Body of pancreas (tissue), 4 donors: ENCODE results near the gene ADGRB3. TPM values are rescaled to one million over a fixed set of nuclear protein-coding genes. Genes with fewer than 3 reads are reported as not detected.

ENCODE experiments used
- ATAC-seq: fragments of 150-250 bp; one replicate; pipeline ENCODE4 v1.9.1; 2016
- DNase-seq, 4 donors: peaks; one replicate each; pipeline ENCODE4 v3.0.0-alpha.2; 2019
- H3K27ac ChIP-seq, 4 donors: fragments of 200-600 bp; sonication (generic); 1 replicate in 3 of 4; 2 replicates in 1 of 4; pipeline versions ENCODE4 v1.5.1 to v1.6.1; 2016 to 2019; ENCODE audit warnings: mild to moderate bottlenecking in 1 of 4, mixed read lengths in 1 of 4, moderate library complexity in 1 of 4
- H3K27me3 ChIP-seq, 2 donors: fragments of 200-600 bp; sonication (generic); one replicate each; pipeline ENCODE4 v1.6.0; 2016; ENCODE audit warnings: mild to moderate bottlenecking in 1 of 2
- H3K36me3 ChIP-seq, 2 donors: fragments of 200-600 bp; sonication (generic); replicated peaks in 1 of 2; 2 replicates each; pipeline ENCODE4 v1.5.1; 2016; ENCODE audit warnings: low read depth in 2 of 2; ENCODE audit not compliant: insufficient read depth in 1 of 2
- H3K4me1 ChIP-seq: fragments of 200-600 bp; sonication (generic); one replicate; pipeline ENCODE4 v1.6.0; 2016
- H3K4me3 ChIP-seq, 2 donors: fragments of 200-600 bp; sonication (generic); 1 replicate in 1 of 2; 2 replicates in 1 of 2; pipeline ENCODE4 v1.5.1; 2016 to 2019
- H3K9me3 ChIP-seq, 3 donors: fragments of 200-600 bp; sonication (generic); 1 replicate in 2 of 3; 2 replicates in 1 of 3; pipeline ENCODE4 v1.5.1; 2016
- POLR2A ChIP-seq, 3 donors: fragments of 450-650 bp; IDR thresholded peaks; one replicate each; pipeline ENCODE4 v1.6.1; 2016; ENCODE audit warnings: antibody characterized with exemption in 3 of 3, mild to moderate bottlenecking in 2 of 3
- WGBS, 2 donors: methylation state at CpG; one replicate each; pipeline ENCODE4 v1.1.5; 2017; 5-methylcytosine and 5-hydroxymethylcytosine counted together
- intact Hi-C: fragments of 100-400 bp; cut with DNase I; formaldehyde crosslinking; loops from one replicate; pipeline ENCODE4 v1.15.1; 2023
- total RNA-seq, 2 donors: library from RNA; depleted of rRNA; stranded (reverse); fragments of >200 nt; gene quantifications; one replicate each; pipeline ENCODE4 v1.1.0, GENCODE V29; 2016
- TF ChIP-seq, protein P1 (sequence below), 7 experiments: fragments of 450-650 bp in 4 of 7; fragments of 200-600 bp in 3 of 7; sonication (generic) in 3 of 7; IDR thresholded peaks; one replicate each; pipeline ENCODE4 v1.5.1; 2016 to 2019; ENCODE audit warnings: antibody characterized with exemption in 7 of 7

Gene ADGRB3
- total RNA-seq, 2 donors from 2014 or later, result under 0.01 to 1.3 TPM

DNA sequence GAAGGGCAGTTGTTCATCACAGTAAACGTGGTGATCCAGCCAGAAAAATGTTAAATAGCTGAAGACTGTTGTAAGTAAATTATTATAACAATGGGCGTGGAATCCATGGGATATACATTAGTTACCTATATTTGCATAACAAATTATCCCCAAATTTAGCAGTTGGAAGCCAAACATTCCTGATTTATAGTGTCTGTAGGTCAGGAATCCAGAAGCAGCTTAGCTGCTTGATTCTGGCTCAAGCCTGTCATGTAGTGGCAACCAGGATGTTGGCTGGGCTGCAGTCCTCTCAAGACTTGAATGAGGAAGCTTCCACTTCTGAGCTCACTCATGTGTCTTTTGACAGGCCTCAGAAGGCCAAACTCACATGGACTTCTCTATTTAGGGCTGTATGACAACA is 6.9 kb upstream of the ADGRB3 start:
- intact Hi-C loops, result no loop called here

DNA sequence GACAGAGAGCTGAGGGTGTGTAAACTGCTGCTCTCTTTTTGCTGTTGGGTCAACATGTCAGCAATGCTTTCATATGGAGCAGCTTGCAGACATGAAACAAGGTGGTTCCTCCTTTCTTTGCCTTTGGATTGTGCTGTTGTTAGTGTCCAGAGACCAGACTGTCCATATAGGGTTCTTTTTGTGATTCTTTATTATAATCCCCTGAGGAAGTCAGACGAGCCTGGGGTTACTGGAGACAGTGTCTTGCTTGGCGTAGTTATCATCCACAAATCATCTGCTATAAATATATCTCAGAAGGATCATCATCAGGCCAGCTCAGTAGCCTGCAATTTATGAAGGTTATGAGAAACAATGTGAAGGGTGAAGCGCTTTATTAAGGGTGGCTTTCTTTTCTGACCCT is 2.3 kb upstream of the ADGRB3 start:
- WGBS, 2 donors, result 51 to 57% methylated on average over 3 of the region's 3 CpGs
- intact Hi-C loops, result no loop called here

More for the DNA sequence above, 6.9 kb upstream of the ADGRB3 start:
- H3K9me3 ChIP-seq, result no peaks in the 10 kb centered on the region
- no peak overlapping the region for H3K4me3 ChIP-seq
- DNase-seq (no peak), ATAC-seq (no peak)
- no peaks in the 10 kb centered on the region for H3K36me3 ChIP-seq
- no peak overlapping the region for H3K27ac ChIP-seq
- H3K27me3 ChIP-seq, result no peaks in the 10 kb centered on the region
- TF ChIP-seq, protein P1, sequence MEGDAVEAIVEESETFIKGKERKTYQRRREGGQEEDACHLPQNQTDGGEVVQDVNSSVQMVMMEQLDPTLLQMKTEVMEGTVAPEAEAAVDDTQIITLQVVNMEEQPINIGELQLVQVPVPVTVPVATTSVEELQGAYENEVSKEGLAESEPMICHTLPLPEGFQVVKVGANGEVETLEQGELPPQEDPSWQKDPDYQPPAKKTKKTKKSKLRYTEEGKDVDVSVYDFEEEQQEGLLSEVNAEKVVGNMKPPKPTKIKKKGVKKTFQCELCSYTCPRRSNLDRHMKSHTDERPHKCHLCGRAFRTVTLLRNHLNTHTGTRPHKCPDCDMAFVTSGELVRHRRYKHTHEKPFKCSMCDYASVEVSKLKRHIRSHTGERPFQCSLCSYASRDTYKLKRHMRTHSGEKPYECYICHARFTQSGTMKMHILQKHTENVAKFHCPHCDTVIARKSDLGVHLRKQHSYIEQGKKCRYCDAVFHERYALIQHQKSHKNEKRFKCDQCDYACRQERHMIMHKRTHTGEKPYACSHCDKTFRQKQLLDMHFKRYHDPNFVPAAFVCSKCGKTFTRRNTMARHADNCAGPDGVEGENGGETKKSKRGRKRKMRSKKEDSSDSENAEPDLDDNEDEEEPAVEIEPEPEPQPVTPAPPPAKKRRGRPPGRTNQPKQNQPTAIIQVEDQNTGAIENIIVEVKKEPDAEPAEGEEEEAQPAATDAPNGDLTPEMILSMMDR (IDR thresholded peaks at IDR 0.05), result no peak
- no peak for TF ChIP-seq POLR2A (IDR thresholded peaks at IDR 0.05)
- WGBS, 2 donors, result 41 to 54% methylated on average over 2 of the region's 2 CpGs
- no peaks in the 10 kb centered on the region for H3K4me1 ChIP-seq

DNA sequence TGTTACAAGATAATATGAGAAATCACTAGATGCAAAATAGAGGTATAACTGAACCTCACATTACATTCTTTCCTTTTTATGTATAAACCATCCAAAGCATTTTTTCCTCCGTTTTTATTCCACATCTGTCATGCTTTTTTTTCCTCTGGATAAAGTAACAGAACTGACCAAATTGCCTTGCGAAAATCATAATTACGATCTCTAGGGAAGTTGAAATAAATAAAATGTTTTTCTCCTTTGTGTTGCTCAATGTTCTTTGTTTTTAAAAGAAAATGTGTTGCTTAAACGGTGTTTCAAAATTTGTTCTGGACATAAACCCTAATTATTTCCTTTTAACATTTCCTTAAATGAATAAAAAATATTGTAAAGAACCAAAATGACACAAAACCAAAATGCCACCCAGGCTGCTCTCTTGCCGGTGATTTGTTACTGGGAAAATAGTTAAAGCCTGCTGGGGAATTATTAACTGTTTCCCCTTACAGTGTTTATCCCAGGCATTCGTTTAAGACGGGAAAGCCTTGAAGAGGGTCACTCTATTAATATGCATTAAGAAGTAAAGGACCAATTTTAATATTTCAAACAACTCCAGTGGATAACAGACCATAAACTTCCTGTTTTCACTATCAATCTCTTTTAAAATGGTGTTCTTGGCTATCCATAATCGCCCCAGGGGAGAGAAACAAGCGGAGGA is 1.7 kb upstream of the ADGRB3 start:
- Histone ChIP-seq H3K4me3 (no peak overlapping the region), H3K27ac (no peak overlapping the region), H3K27me3 (peaks cover 0 to 27% of the 10 kb centered on the region in 2 donors), H3K4me1 (peaks cover 17% of the 10 kb centered on the region), H3K9me3 (no peaks in the 10 kb centered on the region), H3K36me3 (no peaks in the 10 kb centered on the region)
- ATAC-seq, result no peak
- intact Hi-C loops, result no loop called here
- DNase-seq, result no peak
- 24 to 30% methylated on average over 9 of the region's 9 CpGs for WGBS, 2 donors
- no peak for TF ChIP-seq POLR2A (IDR thresholded peaks at IDR 0.05)
- TF ChIP-seq, protein P1 (IDR thresholded peaks at IDR 0.05), result no peak

More for the DNA sequence above, 2.3 kb upstream of the ADGRB3 start:
- Histone ChIP-seq H3K36me3 (no peaks in the 10 kb centered on the region), H3K27ac (no peak overlapping the region), H3K9me3 (no peaks in the 10 kb centered on the region), H3K4me1 (peaks cover 17% of the 10 kb centered on the region), H3K27me3 (peaks cover 0 to 23% of the 10 kb centered on the region in 2 donors), H3K4me3 (no peak overlapping the region)
- ATAC-seq, result no peak
- TF ChIP-seq, protein P1 (IDR thresholded peaks at IDR 0.05), result no peak
- no peak for DNase-seq

DNA sequence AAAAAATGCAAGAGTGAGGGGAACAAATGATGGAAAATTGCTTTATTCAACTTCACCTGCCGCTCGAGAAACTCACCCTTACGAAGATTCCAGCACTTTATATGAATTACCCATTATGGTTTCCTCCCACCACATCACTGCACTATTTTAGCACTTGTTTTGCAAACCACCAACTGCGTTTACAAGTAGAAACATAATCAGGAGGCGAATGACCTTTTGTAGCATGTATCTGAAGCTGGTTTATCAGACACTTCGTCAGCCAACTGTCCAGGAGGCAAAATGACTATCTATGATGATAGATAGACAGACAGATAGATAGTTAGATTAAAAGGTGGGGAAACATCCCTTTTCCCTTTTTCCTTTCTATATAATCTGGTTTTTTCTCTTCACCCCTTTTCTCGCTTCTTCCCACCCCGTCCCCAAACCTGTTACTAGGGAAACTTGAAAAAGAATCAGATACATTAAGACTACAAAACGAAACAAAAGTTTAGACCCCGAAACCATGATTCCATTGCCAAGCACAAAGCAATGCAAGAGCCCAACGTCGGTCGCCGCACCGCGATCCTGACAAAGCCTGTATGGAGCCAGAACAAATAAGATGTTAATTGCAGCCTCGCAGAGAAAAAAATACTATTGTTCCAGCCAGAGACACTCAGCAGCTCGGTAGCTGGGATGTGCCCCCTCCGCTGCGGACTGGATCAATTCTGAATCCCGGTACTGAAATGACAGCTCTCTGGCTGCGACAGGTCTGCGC is 933 bp upstream of the ADGRB3 start:
- Histone ChIP-seq H3K4me3 (peak overlapping the region in 1 of 2 donors; percentile 34), H3K27ac (no peak overlapping the region), H3K36me3 (no peaks in the 10 kb centered on the region), H3K4me1 (peaks cover 17% of the 10 kb centered on the region), H3K9me3 (no peaks in the 10 kb centered on the region), H3K27me3 (peaks cover 0 to 27% of the 10 kb centered on the region in 2 donors)
- peak; percentile 14 for ATAC-seq
- 2% methylated on average over 23 of the region's 23 CpGs for WGBS, 2 donors
- DNase-seq, result peak in 1 of 4 donors; percentile 9
- intact Hi-C loops, result no loop called here
- TF ChIP-seq, protein P1 (IDR thresholded peaks at IDR 0.05), result no peak
- TF ChIP-seq POLR2A (IDR thresholded peaks at IDR 0.05), result no peak
